Calu3 (cell line): ENCODE results near the gene RPP25L. TPM values are rescaled to one million over a fixed set of nuclear protein-coding genes. Genes with fewer than 3 reads are reported as not detected.
A peak's percentile ranks its signal among the peaks of the same experiment; 100 is the strongest.

Experiments used
- BruUV-seq: library from RNA; stranded (reverse); fragments of 400-500 nt; replicated peaks from 2 replicates; lab custom pipeline; 2021; lab: Mats Ljungman, UMichigan
- CTCF ChIA-PET: fragments of 300-600 bp; sonication (Branson Sonifier 250); formaldehyde crosslinking; loops from one replicate; lab custom pipeline; 2022; ENCODE audit warnings: antibody characterized with exemption; lab: Charles Lee
- DNase-seq: peaks from one replicate; pipeline ENCODE4 v3.0.0; 2022
- H3K27ac Mint-ChIP-seq: one replicate; pipeline ENCODE4 v1.8.0; 2022; ENCODE audit warnings: mixed read lengths; ENCODE audit not compliant: unreplicated experiment
- H3K27me3 Mint-ChIP-seq: one replicate; pipeline ENCODE4 v1.8.0; 2022; ENCODE audit warnings: mixed read lengths; ENCODE audit not compliant: unreplicated experiment
- H3K36me3 Mint-ChIP-seq: one replicate; pipeline ENCODE4 v1.8.0; 2022; ENCODE audit warnings: mild to moderate bottlenecking, moderate library complexity, mixed read lengths; ENCODE audit not compliant: insufficient read depth, unreplicated experiment
- H3K4me1 Mint-ChIP-seq: one replicate; pipeline ENCODE4 v1.8.0; 2022; ENCODE audit warnings: mild to moderate bottlenecking, low read depth, mixed read lengths; ENCODE audit not compliant: unreplicated experiment
- H3K4me3 Mint-ChIP-seq: one replicate; pipeline ENCODE4 v1.8.0; 2022; ENCODE audit warnings: mild to moderate bottlenecking, low read depth, moderate library complexity, mixed read lengths; ENCODE audit not compliant: unreplicated experiment
- H3K9me3 Mint-ChIP-seq: one replicate; pipeline ENCODE4 v1.8.0; 2022; ENCODE audit warnings: low read depth, mixed read lengths; ENCODE audit not compliant: unreplicated experiment
- CTCF ChIP-seq: fragments of 200-600 bp; IDR thresholded peaks from one replicate; pipeline ENCODE4 v1.8.0; 2022; ENCODE audit warnings: antibody characterized with exemption; ENCODE audit not compliant: unreplicated experiment
- intact Hi-C: fragments of 100-400 bp; cut with micrococcal nuclease; formaldehyde crosslinking; loops from one replicate; pipeline ENCODE4 v1.10.0; 2022; ENCODE audit not compliant: unreplicated experiment
- total RNA-seq: library from RNA; stranded (reverse); gene quantifications from 2 replicates; pipeline ENCODE4 v1.2.3, GENCODE V29; 2022

Gene RPP25L
- total RNA-seq, 1 experiment from 2014 or later = 17.6 TPM

GRCh38 chr9:34594177-34594576, 17.7 kb downstream of the RPP25L start:
- TF ChIP-seq CTCF = no peak

GRCh38 chr9:34592895-34593601, 18.8 kb downstream of the RPP25L start:
- Mint-ChIP-seq H3K9me3 (no peaks in the 10 kb centered on the region), H3K27me3 (peaks cover 85% of the 10 kb centered on the region)
- intact Hi-C loops = loop anchor here (5.0 to 10.0 kb wide), 3 partner anchors 46 to 188 kb away; no protein-coding TSS in a partner anchor

More at GRCh38 chr9:34594177-34594576, 17.7 kb downstream of the RPP25L start:
- Mint-ChIP-seq H3K27ac (no peak overlapping the region), H3K36me3 (peaks cover 6% of the 10 kb centered on the region), H3K27me3 (peaks cover 84% of the 10 kb centered on the region), H3K9me3 (no peaks in the 10 kb centered on the region), H3K4me1 (no peaks in the 10 kb centered on the region), H3K4me3 (no peak overlapping the region)
- no peak for DNase-seq
- intact Hi-C loops = loop anchor here (5.0 to 10.0 kb wide), 3 partner anchors 47 to 189 kb away; no protein-coding TSS in a partner anchor
- BruUV-seq = no TSS peak
- CTCF ChIA-PET = no interaction called here

GRCh38 chr9:34591917-34592866, 19.7 kb downstream of the RPP25L start:
- Mint-ChIP-seq H3K4me1 (no peaks in the 10 kb centered on the region), H3K4me3 (no peak overlapping the region), H3K36me3 (peaks cover 6% of the 10 kb centered on the region), H3K9me3 (no peaks in the 10 kb centered on the region), H3K27me3 (peaks cover 85% of the 10 kb centered on the region), H3K27ac (no peak overlapping the region)
- BruUV-seq = no TSS peak
- no peak for DNase-seq
- intact Hi-C loops = loop anchor here (5.0 to 10.0 kb wide), 3 partner anchors 45 to 187 kb away; no protein-coding TSS in a partner anchor
- no peak for TF ChIP-seq CTCF
- CTCF ChIA-PET = interaction anchor here (1.0 to 2.3 kb wide), 7 partner anchors 12 to 188 kb away, joined by 3 to 22 read pairs (median 4); no protein-coding TSS in a partner anchor

More at GRCh38 chr9:34592895-34593601, 18.8 kb downstream of the RPP25L start:
- Mint-ChIP-seq H3K4me1 (no peaks in the 10 kb centered on the region), H3K36me3 (peaks cover 6% of the 10 kb centered on the region), H3K27ac (no peak overlapping the region), H3K4me3 (no peak overlapping the region)
- TF ChIP-seq CTCF = no peak
- DNase-seq = no peak
- BruUV-seq = no TSS peak
- CTCF ChIA-PET = interaction anchor here (2.3 kb wide), 1 partner anchor 45 kb away, joined by 22 read pairs; no protein-coding TSS in a partner anchor

GRCh38 chr9:34591248-34591916, 20.5 kb downstream of the RPP25L start:
- no peaks in the 10 kb centered on the region for H3K4me1 Mint-ChIP-seq
- H3K9me3 Mint-ChIP-seq = no peaks in the 10 kb centered on the region
- no TSS peak for BruUV-seq
- peak overlapping the region; percentile 65 for H3K4me3 Mint-ChIP-seq
- intact Hi-C loops = loop anchor here (5.0 to 10.0 kb wide), 3 partner anchors 44 to 187 kb away; no protein-coding TSS in a partner anchor
- CTCF ChIA-PET = interaction anchor here (1.0 to 2.3 kb wide), 7 partner anchors 11 to 188 kb away, joined by 3 to 22 read pairs (median 4); no protein-coding TSS in a partner anchor
- H3K36me3 Mint-ChIP-seq = peaks cover 6% of the 10 kb centered on the region
- peak; percentile 79 for TF ChIP-seq CTCF
- H3K27me3 Mint-ChIP-seq = peaks cover 85% of the 10 kb centered on the region
- H3K27ac Mint-ChIP-seq = no peak overlapping the region
- peak; percentile 88 for DNase-seq
